ENCODE results near the gene CBL. TPM values are rescaled to one million over a fixed set of nuclear protein-coding genes. Genes with fewer than 3 reads are reported as not detected.
"Not testable (repeated sequence)": the region's sequence is repeated elsewhere in the genome, so short reads cannot be mapped to it uniquely, and the experiment has no call there.

Gene CBL
- total RNA-seq, 2 experiments from 2014 or later: 27.0 to 27.5 TPM

DNA sequence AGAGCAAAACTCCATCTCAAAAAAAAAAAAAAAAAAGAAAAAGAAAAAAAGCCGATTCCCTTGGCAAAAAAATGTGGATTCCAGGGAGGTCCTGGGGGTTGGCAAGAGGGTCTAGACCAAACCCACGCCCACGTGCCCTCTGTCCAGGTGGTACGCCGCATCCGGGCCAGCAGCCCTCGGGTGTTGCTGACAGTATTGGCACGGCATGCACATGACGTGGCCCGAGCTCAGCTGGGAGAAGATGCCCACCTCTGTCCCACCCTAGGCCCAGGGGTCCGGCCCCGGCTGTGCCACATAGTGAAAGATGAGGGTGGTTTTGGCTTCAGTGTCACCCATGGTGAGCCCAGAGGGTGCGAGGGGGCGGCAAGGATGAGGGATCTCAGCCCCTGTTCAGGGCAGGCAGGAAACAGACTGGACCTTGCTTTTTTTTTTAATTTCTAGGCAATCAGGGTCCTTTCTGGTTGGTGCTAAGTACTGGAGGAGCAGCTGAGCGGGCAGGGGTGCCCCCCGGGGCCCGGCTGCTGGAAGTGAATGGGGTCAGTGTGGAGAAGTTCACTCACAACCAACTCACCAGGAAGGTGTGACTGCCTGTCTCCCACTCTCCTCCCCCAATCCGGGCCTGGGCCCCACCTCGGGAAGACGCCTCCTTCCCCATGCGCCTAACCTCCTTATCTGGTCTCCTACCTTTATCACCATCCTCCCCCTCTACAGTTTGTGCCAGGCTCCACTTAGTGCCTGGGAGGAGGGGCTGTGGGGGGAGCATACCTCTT lies 18.8 kb upstream of the CBL start:
- no peak overlapping the region for H3K27ac Mint-ChIP-seq
- H3K4me1 Mint-ChIP-seq (ENCODE audit: low read depth): no peaks in the 10 kb centered on the region
- ChIA-PET CTCF (interaction anchor here (0.9 to 1.5 kb wide), 2 partner anchors 9 kb away, joined by 4 to 6 read pairs; no protein-coding TSS in a partner anchor), POLR2A (interaction anchor here (0.9 kb wide), 1 partner anchor 8 kb away, joined by 3 read pairs; no protein-coding TSS in a partner anchor)
- peaks cover 3% of the 10 kb centered on the region for H3K36me3 Mint-ChIP-seq (ENCODE audit: low read depth)
- no peak for DNase-seq
- intact Hi-C loops (cut with micrococcal nuclease): no loop called here
- H3K9me3 Mint-ChIP-seq: no peaks in the 10 kb centered on the region
- H3K4me3 Mint-ChIP-seq: no peak overlapping the region
- ATAC-seq: no peak
- no peaks in the 10 kb centered on the region for H3K27me3 Mint-ChIP-seq
- TF ChIP-seq, protein P1, sequence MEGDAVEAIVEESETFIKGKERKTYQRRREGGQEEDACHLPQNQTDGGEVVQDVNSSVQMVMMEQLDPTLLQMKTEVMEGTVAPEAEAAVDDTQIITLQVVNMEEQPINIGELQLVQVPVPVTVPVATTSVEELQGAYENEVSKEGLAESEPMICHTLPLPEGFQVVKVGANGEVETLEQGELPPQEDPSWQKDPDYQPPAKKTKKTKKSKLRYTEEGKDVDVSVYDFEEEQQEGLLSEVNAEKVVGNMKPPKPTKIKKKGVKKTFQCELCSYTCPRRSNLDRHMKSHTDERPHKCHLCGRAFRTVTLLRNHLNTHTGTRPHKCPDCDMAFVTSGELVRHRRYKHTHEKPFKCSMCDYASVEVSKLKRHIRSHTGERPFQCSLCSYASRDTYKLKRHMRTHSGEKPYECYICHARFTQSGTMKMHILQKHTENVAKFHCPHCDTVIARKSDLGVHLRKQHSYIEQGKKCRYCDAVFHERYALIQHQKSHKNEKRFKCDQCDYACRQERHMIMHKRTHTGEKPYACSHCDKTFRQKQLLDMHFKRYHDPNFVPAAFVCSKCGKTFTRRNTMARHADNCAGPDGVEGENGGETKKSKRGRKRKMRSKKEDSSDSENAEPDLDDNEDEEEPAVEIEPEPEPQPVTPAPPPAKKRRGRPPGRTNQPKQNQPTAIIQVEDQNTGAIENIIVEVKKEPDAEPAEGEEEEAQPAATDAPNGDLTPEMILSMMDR (IDR thresholded peaks at IDR 0.05): no peak

GRCh38 chr11:119188067-119188466 lies 18.1 kb upstream of the CBL start:
- ATAC-seq: no peak
- no peak overlapping the region for H3K4me3 Mint-ChIP-seq
- POLR2A ChIA-PET: no interaction called here
- H3K36me3 Mint-ChIP-seq (ENCODE audit: low read depth): no peaks in the 10 kb centered on the region
- H3K27me3 Mint-ChIP-seq: no peaks in the 10 kb centered on the region
- TF ChIP-seq, protein P1 (IDR thresholded peaks at IDR 0.05): no peak
- no peaks in the 10 kb centered on the region for H3K4me1 Mint-ChIP-seq (ENCODE audit: low read depth)
- H3K27ac Mint-ChIP-seq: no peak overlapping the region
- no peak for DNase-seq
- CTCF ChIA-PET: interaction anchor here (0.9 kb wide), 1 partner anchor 9 kb away, joined by 4 read pairs; no protein-coding TSS in a partner anchor
- intact Hi-C loops (cut with micrococcal nuclease): no loop called here
- H3K9me3 Mint-ChIP-seq: no peaks in the 10 kb centered on the region

- intact Hi-C loops (cut with micrococcal nuclease): no loop called here
- H3K9me3 Mint-ChIP-seq: no peaks in the 10 kb centered on the region
- ChIA-PET POLR2A (no interaction called here), CTCF (no interaction called here)
- no peaks in the 10 kb centered on the region for H3K36me3 Mint-ChIP-seq (ENCODE audit: low read depth)
- no peak overlapping the region for H3K27ac Mint-ChIP-seq
- H3K4me3 Mint-ChIP-seq: no peak overlapping the region
- no peak for ATAC-seq
- DNase-seq: no peak
- no peaks in the 10 kb centered on the region for H3K4me1 Mint-ChIP-seq (ENCODE audit: low read depth)
- H3K27me3 Mint-ChIP-seq: no peaks in the 10 kb centered on the region
- TF ChIP-seq, protein P1 (IDR thresholded peaks at IDR 0.05): no peak
These were observed 17.3 kb upstream of the CBL start for GRCh38 chr11:119188887-119189286.

DNA sequence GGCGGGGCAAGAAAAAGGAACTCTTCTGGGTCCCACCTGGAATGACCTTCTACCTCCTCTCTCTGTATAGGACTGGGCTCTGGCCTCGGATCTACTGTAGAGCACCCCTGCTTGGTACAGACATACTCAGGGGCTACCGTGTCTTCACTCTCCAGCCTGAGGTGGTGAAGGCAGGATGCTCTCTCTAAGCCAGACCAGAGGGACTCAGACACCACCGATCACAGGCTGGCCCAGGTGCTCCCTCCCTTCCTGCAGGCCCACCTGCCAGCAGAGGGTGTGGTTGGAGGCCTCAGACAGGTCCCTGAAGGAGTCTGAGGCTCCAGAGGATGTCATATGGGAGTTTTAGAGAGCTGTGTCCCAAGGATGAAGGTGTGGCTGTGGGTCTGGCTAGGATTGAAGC lies 16.7 kb upstream of the CBL start:
- POLR2A ChIA-PET: interaction anchor here (1.2 kb wide), 1 partner anchor 67 kb away, joined by 3 read pairs; no protein-coding TSS in a partner anchor
- ATAC-seq (no peak), DNase-seq (no peak)
- no peaks in the 10 kb centered on the region for H3K9me3 Mint-ChIP-seq
- no peak overlapping the region for H3K27ac Mint-ChIP-seq
- no peaks in the 10 kb centered on the region for H3K36me3 Mint-ChIP-seq (ENCODE audit: low read depth)
- H3K27me3 Mint-ChIP-seq: no peaks in the 10 kb centered on the region
- TF ChIP-seq, protein P1 (IDR thresholded peaks at IDR 0.05): no peak
- CTCF ChIA-PET: interaction anchor here (0.9 to 2.2 kb wide), 2 partner anchors 55 to 88 kb away, joined by 3 to 6 read pairs; no protein-coding TSS in a partner anchor
- H3K4me3 Mint-ChIP-seq: no peak overlapping the region
- intact Hi-C loops (cut with micrococcal nuclease): no loop called here
- no peaks in the 10 kb centered on the region for H3K4me1 Mint-ChIP-seq (ENCODE audit: low read depth)

GRCh38 chr11:119190531-119190930 lies 15.6 kb upstream of the CBL start:
- Mint-ChIP-seq H3K4me1 (ENCODE audit: low read depth) (no peaks in the 10 kb centered on the region), H3K27me3 (no peaks in the 10 kb centered on the region), H3K27ac (no peak overlapping the region), H3K4me3 (no peak overlapping the region), H3K36me3 (ENCODE audit: low read depth) (no peaks in the 10 kb centered on the region), H3K9me3 (no peaks in the 10 kb centered on the region)
- intact Hi-C loops (cut with micrococcal nuclease): no loop called here
- TF ChIP-seq, protein P1 (IDR thresholded peaks at IDR 0.05): no peak
- ATAC-seq (no peak), DNase-seq (no peak)
- ChIA-PET CTCF (interaction anchor here (0.7 to 2.2 kb wide), 4 partner anchors 22 to 133 kb away, joined by 3 to 10 read pairs (median 4); partner anchors contain the start of gene NLRX1), POLR2A (interaction anchor here (0.6 to 1.2 kb wide), 3 partner anchors 21 to 68 kb away, joined by 3 read pairs; no protein-coding TSS in a partner anchor)

DNA sequence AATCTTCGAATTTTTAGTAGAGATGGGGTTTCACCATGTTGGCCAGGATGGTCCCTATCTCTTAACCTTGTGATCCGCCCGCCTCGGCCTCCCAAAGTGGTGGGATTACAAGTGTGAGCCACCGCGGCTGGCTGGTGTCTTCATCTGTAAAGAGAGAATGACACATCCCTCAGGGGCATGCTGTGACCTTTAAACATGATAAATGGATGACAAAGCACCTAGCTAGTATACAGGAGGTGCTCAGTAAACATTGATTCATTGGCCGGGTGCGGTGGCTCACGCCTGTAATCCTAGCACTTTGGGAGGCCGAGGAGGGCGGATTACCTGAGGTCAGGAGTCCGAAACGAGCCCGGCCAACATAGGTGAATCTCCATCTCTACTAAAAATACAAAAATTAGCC lies 14.9 kb upstream of the CBL start:
- ATAC-seq; H3K9me3 Mint-ChIP-seq; DNase-seq; H3K4me1 Mint-ChIP-seq (ENCODE audit: low read depth); H3K27ac Mint-ChIP-seq; H3K27me3 Mint-ChIP-seq; intact Hi-C loops (cut with micrococcal nuclease); H3K36me3 Mint-ChIP-seq (ENCODE audit: low read depth); H3K4me3 Mint-ChIP-seq: not testable (repeated sequence)
- ChIA-PET CTCF (interaction anchor here (0.7 to 2.2 kb wide), 3 partner anchors 22 to 132 kb away, joined by 3 to 10 read pairs (median 6); partner anchors contain the start of gene NLRX1), POLR2A (interaction anchor here (1.0 kb wide), 1 partner anchor 22 kb away, joined by 3 read pairs; no protein-coding TSS in a partner anchor)
